ENCODE measurements around the gene ARHGEF1. TPM values are rescaled to one million over a fixed set of nuclear protein-coding genes. Genes with fewer than 3 reads are reported as not detected.

The ARHGEF1 gene
- total RNA-seq, 1 donor from 2014 or later: 70.5 TPM

GRCh38 chr19:41932259-41932719 lies 49.3 kb downstream of the ARHGEF1 start:
- no peak overlapping the region for H3K4me3 Mint-ChIP-seq (ENCODE audit: unreplicated experiment)
- H3K27me3 Mint-ChIP-seq (ENCODE audit: low read depth): peaks cover 63% of the 10 kb centered on the region
- H3K9me3 Mint-ChIP-seq (ENCODE audit: low read depth): no peaks in the 10 kb centered on the region
- no peak for TF ChIP-seq CTCF (IDR thresholded peaks at IDR 0.05)
- no peak overlapping the region for H3K27ac Mint-ChIP-seq (ENCODE audit: unreplicated experiment)
- peaks cover 7% of the 10 kb centered on the region for H3K4me1 Mint-ChIP-seq (ENCODE audit: low read depth)
- no peak for DNase-seq (ENCODE audit: low spot score)
- H3K36me3 Mint-ChIP-seq (ENCODE audit: low read depth): peaks cover 3% of the 10 kb centered on the region

GRCh38 chr19:41932720-41933332 lies 49.8 kb downstream of the ARHGEF1 start:
- TF ChIP-seq CTCF (IDR thresholded peaks at IDR 0.05): no peak

GRCh38 chr19:41933693-41934426 lies 50.9 kb downstream of the ARHGEF1 start:
- peaks cover 60% of the 10 kb centered on the region for H3K27me3 Mint-ChIP-seq (ENCODE audit: low read depth)
- peaks cover 4% of the 10 kb centered on the region for H3K4me1 Mint-ChIP-seq (ENCODE audit: low read depth)
- no peak overlapping the region for H3K4me3 Mint-ChIP-seq (ENCODE audit: unreplicated experiment)
- no peak for TF ChIP-seq CTCF (IDR thresholded peaks at IDR 0.05)
- H3K27ac Mint-ChIP-seq (ENCODE audit: unreplicated experiment): no peak overlapping the region
- no peaks in the 10 kb centered on the region for H3K9me3 Mint-ChIP-seq (ENCODE audit: low read depth)
- H3K36me3 Mint-ChIP-seq (ENCODE audit: low read depth): peaks cover 3% of the 10 kb centered on the region
- DNase-seq (ENCODE audit: low spot score): no peak

More at GRCh38 chr19:41932720-41933332, 49.8 kb downstream of the ARHGEF1 start:
- Mint-ChIP-seq H3K27me3 (ENCODE audit: low read depth) (peaks cover 63% of the 10 kb centered on the region), H3K27ac (ENCODE audit: unreplicated experiment) (no peak overlapping the region), H3K4me3 (ENCODE audit: unreplicated experiment) (no peak overlapping the region), H3K36me3 (ENCODE audit: low read depth) (peaks cover 3% of the 10 kb centered on the region), H3K9me3 (ENCODE audit: low read depth) (no peaks in the 10 kb centered on the region), H3K4me1 (ENCODE audit: low read depth) (peaks cover 7% of the 10 kb centered on the region)
- DNase-seq (ENCODE audit: low spot score): no peak

- TF ChIP-seq CTCF (IDR thresholded peaks at IDR 0.05): peak; percentile 87
- no peaks in the 10 kb centered on the region for H3K4me1 Mint-ChIP-seq (ENCODE audit: low read depth)
- H3K9me3 Mint-ChIP-seq (ENCODE audit: low read depth): no peaks in the 10 kb centered on the region
- H3K27me3 Mint-ChIP-seq (ENCODE audit: low read depth): peaks cover 51% of the 10 kb centered on the region
- DNase-seq (ENCODE audit: low spot score): no peak
- peak overlapping the region; percentile 76 for H3K27ac Mint-ChIP-seq (ENCODE audit: unreplicated experiment)
- no peaks in the 10 kb centered on the region for H3K36me3 Mint-ChIP-seq (ENCODE audit: low read depth)
- H3K4me3 Mint-ChIP-seq (ENCODE audit: unreplicated experiment): no peak overlapping the region
Observed at GRCh38 chr19:41934849-41935374, 51.9 kb downstream of the ARHGEF1 start.

GRCh38 chr19:41935760-41936415 lies 52.9 kb downstream of the ARHGEF1 start:
- DNase-seq (ENCODE audit: low spot score): no peak
- Mint-ChIP-seq H3K27me3 (ENCODE audit: low read depth) (peaks cover 42% of the 10 kb centered on the region), H3K4me1 (ENCODE audit: low read depth) (peaks cover 3% of the 10 kb centered on the region), H3K36me3 (ENCODE audit: low read depth) (no peaks in the 10 kb centered on the region), H3K4me3 (ENCODE audit: unreplicated experiment) (no peak overlapping the region), H3K9me3 (ENCODE audit: low read depth) (no peaks in the 10 kb centered on the region), H3K27ac (ENCODE audit: unreplicated experiment) (no peak overlapping the region)
- TF ChIP-seq CTCF (IDR thresholded peaks at IDR 0.05): no peak
